CD4-positive, alpha-beta T cell treated with Interleukin-15 for 1 hour (primary cell): ENCODE data around the gene MACROD2.

Experiments used
- DNase-seq: peaks from one replicate; pipeline ENCODE4 v3.0.0-alpha.2; 2020

The MACROD2 gene

GRCh38 chr20:15031546-15032351, 1036.4 kb downstream of the MACROD2 start:
- DNase-seq, result no peak

GRCh38 chr20:15032352-15032622, 1037.0 kb downstream of the MACROD2 start:
- DNase-seq, result no peak

- no peak for DNase-seq
These were observed 1038.0 kb downstream of the MACROD2 start for GRCh38 chr20:15033269-15033668.

GRCh38 chr20:15033891-15034290, 1038.6 kb downstream of the MACROD2 start:
- no peak for DNase-seq

- DNase-seq, result no peak
These were observed 1041.6 kb downstream of the MACROD2 start for GRCh38 chr20:15036948-15037347.

- no peak for DNase-seq
These were observed 1043.9 kb downstream of the MACROD2 start for GRCh38 chr20:15039088-15039752.

GRCh38 chr20:15042723-15043122, 1047.4 kb downstream of the MACROD2 start:
- no peak for DNase-seq

GRCh38 chr20:15045246-15045645, 1049.9 kb downstream of the MACROD2 start:
- DNase-seq, result no peak

- DNase-seq, result no peak
These were observed 1051.7 kb downstream of the MACROD2 start for GRCh38 chr20:15047042-15047441.

- DNase-seq, result no peak
These were observed 1052.3 kb downstream of the MACROD2 start for GRCh38 chr20:15047601-15048000.

- DNase-seq, result no peak
These were observed 1060.9 kb downstream of the MACROD2 start for GRCh38 chr20:15056246-15056645.

- no peak for DNase-seq
These were observed 1063.5 kb downstream of the MACROD2 start for GRCh38 chr20:15058841-15059240.

- no peak for DNase-seq
These were observed 1064.1 kb downstream of the MACROD2 start for GRCh38 chr20:15059438-15059837.

- DNase-seq, result no peak
These were observed 1065.1 kb downstream of the MACROD2 start for GRCh38 chr20:15060265-15061060.

GRCh38 chr20:15061061-15061430, 1065.7 kb downstream of the MACROD2 start:
- DNase-seq, result no peak

GRCh38 chr20:15061955-15062354, 1066.6 kb downstream of the MACROD2 start:
- DNase-seq, result no peak

- DNase-seq, result no peak
These were observed 1067.8 kb downstream of the MACROD2 start for GRCh38 chr20:15063081-15063480.

- DNase-seq, result no peak
These were observed 1069.4 kb downstream of the MACROD2 start for GRCh38 chr20:15064741-15065140.

- no peak for DNase-seq
These were observed 1070.5 kb downstream of the MACROD2 start for GRCh38 chr20:15065794-15066193.

GRCh38 chr20:15068486-15068885, 1073.2 kb downstream of the MACROD2 start:
- no peak for DNase-seq

GRCh38 chr20:15069355-15069754, 1074.0 kb downstream of the MACROD2 start:
- no peak for DNase-seq

GRCh38 chr20:15071085-15071808, 1075.9 kb downstream of the MACROD2 start:
- DNase-seq, result no peak

- DNase-seq, result no peak
These were observed 1077.0 kb downstream of the MACROD2 start for GRCh38 chr20:15072316-15072715.
